Spleen (tissue), 11 donors: ENCODE results near the gene PABPC1L. TPM values are rescaled to one million over a fixed set of nuclear protein-coding genes. Genes with fewer than 3 reads are reported as not detected.

Experiments
- DNase-seq: peaks from one replicate; pipeline ENCODE4 v3.0.0-alpha.2; 2020
- H3K27ac ChIP-seq, 8 donors: fragments of 200-600 bp; sonication (generic) in 7 of 8; 1 replicate in 4 of 8; 2 replicates in 4 of 8; pipeline versions ENCODE4 v1.5.0 to v1.8.0; 2016 to 2021; ENCODE audit warnings: inconsistent platforms in 4 of 8, mild to moderate bottlenecking in 4 of 8, moderate library complexity in 1 of 8
- H3K27me3 ChIP-seq, 7 donors: fragments of 200-600 bp; sonication (generic) in 6 of 7; replicated peaks in 1 of 7; 1 replicate in 4 of 7; 2 replicates in 3 of 7; pipeline versions ENCODE4 v1.5.0 to v1.8.0; 2016 to 2021; ENCODE audit warnings: inconsistent platforms in 3 of 7, mild to moderate bottlenecking in 1 of 7
- H3K36me3 ChIP-seq, 6 donors: fragments of 200-600 bp; sonication (generic) in 5 of 6; 1 replicate in 4 of 6; 2 replicates in 2 of 6; pipeline versions ENCODE4 v1.5.0 to v1.8.0; 2016 to 2021; ENCODE audit warnings: inconsistent platforms in 2 of 6
- H3K4me1 ChIP-seq, 6 donors: fragments of 200-600 bp; sonication (generic) in 5 of 6; 1 replicate in 3 of 6; 2 replicates in 3 of 6; pipeline versions ENCODE4 v1.5.0 to v1.8.0; 2016 to 2021; ENCODE audit warnings: inconsistent platforms in 3 of 6
- H3K4me3 ChIP-seq, 8 donors: fragments of 200-600 bp; sonication (generic) in 7 of 8; 1 replicate in 4 of 8; 2 replicates in 4 of 8; pipeline versions ENCODE4 v1.5.0 to v1.8.0; 2016 to 2021; ENCODE audit warnings: inconsistent platforms in 4 of 8, mild to moderate bottlenecking in 4 of 8, moderate library complexity in 2 of 8
- H3K9me3 ChIP-seq, 8 donors: fragments of 200-600 bp; sonication (generic) in 7 of 8; 1 replicate in 4 of 8; 2 replicates in 4 of 8; pipeline versions ENCODE4 v1.5.0 to v1.8.0; 2016 to 2021; ENCODE audit warnings: inconsistent platforms in 4 of 8
- CTCF ChIP-seq, 11 experiments: fragments of 200-600 bp in 7 of 11; fragments of 450-650 bp in 4 of 11; sonication (generic) in 4 of 11; IDR thresholded peaks in 8 of 11; conservative IDR thresholded peaks in 3 of 11; 1 replicate in 7 of 11; 2 replicates in 4 of 11; pipeline versions ENCODE4 v1.4.0 to v1.8.0; 2016 to 2021; ENCODE audit warnings: antibody characterized with exemption in 11 of 11, inconsistent platforms in 4 of 11, mild to moderate bottlenecking in 1 of 11
- POLR2A ChIP-seq, 3 donors: fragments of 450-650 bp; IDR thresholded peaks; one replicate each; pipeline ENCODE4 v1.5.1; 2017; ENCODE audit warnings: antibody characterized with exemption in 3 of 3, mild to moderate bottlenecking in 1 of 3
- POLR2AphosphoS5 ChIP-seq, 3 donors: sonication (generic); formaldehyde crosslinking; IDR thresholded peaks; one replicate each; pipeline ENCODE4 v1.5.1; 2017; ENCODE audit warnings: antibody characterized with exemption in 3 of 3
- WGBS, 5 donors: extraction: QIAGEN DNeasy Blood & Tissue Kit in 3 of 5; methylation state at CpG; one replicate each; pipeline versions ENCODE4 v1.1.5 to v1.1.7; 2013 to 2018; 5-methylcytosine and 5-hydroxymethylcytosine counted together
- intact Hi-C: fragments of 100-400 bp; cut with DNase I; formaldehyde crosslinking; loops from one replicate; pipeline ENCODE4 v1.15.0; 2023; ENCODE audit warnings: low total_unique reads
- polyA plus RNA-seq, 3 donors: library from polyadenylated mRNA; stranded (reverse); fragments of 200-250 nt; gene quantifications; one replicate each; pipeline ENCODE4 v1.2.1, GENCODE V29; 2013
- total RNA-seq, 7 donors: library from RNA; depleted of rRNA in 3 of 7; stranded (reverse); fragments of >200 nt in 3 of 7; fragmentation: NEBNext Ultra II Directional in 4 of 7; extraction: Animal tissue kit (Norgen Biotek cat#: 25700) in 4 of 7; gene quantifications; one replicate each; pipeline versions ENCODE4 v1.1.0 to v1.2.1, GENCODE V29; 2016 to 2021
- donor health status: healthy with polysubstance abuse.
- donor health status: DM: no; HTN: no; CAD: no; lungs with moderate emphysema.
- donor health status: DM: no; HTN: no; CAD: no.
- donor health status: Bipolar disorder and iron deficiency.
- donor health status: healthy.
- donor health status: DM: no; HTN: no; CAD: no.
- donor health status: DM: yes; HTN: yes; CAD: no.

The PABPC1L gene
- total and polyA plus RNA-seq, 10 donors = 27.0 to 61.4 (median 33.8) TPM

- H3K27ac ChIP-seq = no peak overlapping the region
- WGBS, 5 donors = 72 to 96% (median 85%) methylated on average over 1 of the region's 1 CpG
- H3K27me3 ChIP-seq = no peaks in the 10 kb centered on the region
- H3K4me3 ChIP-seq = no peak overlapping the region
- intact Hi-C loops = loop anchor here (10.0 kb wide), 1 partner anchor 58 kb away; no protein-coding TSS in a partner anchor
- peaks cover 0 to 95% (median 85%) of the 10 kb centered on the region in 6 donors for H3K36me3 ChIP-seq
- no peak for DNase-seq
- no peaks in the 10 kb centered on the region for H3K9me3 ChIP-seq
- H3K4me1 ChIP-seq = peaks cover 0 to 45% (median 11%) of the 10 kb centered on the region in 6 donors
- TF ChIP-seq POLR2A (IDR thresholded peaks at IDR 0.05) (no peak), CTCF (IDR thresholded peaks at IDR 0.05 in 8 of 11, conservative IDR thresholded peaks at IDR 0.05 in 3 of 11) (no peak), POLR2AphosphoS5 (IDR thresholded peaks at IDR 0.05) (no peak)
Observed at GRCh38 chr20:44952731-44953130, 42.9 kb downstream of the PABPC1L start.

- intact Hi-C loops = loop anchor here (10.0 kb wide), 1 partner anchor 59 kb away; no protein-coding TSS in a partner anchor
- Histone ChIP-seq H3K27me3 (no peaks in the 10 kb centered on the region), H3K9me3 (no peaks in the 10 kb centered on the region), H3K36me3 (peaks cover 0 to 88% (median 71%) of the 10 kb centered on the region in 6 donors), H3K4me1 (peaks cover 7 to 60% (median 24%) of the 10 kb centered on the region in 6 donors), H3K4me3 (no peak overlapping the region), H3K27ac (no peak overlapping the region)
- WGBS, 5 donors = 91 to 97% (median 95%) methylated on average over 5 of the region's 5 CpGs
- DNase-seq = no peak
- TF ChIP-seq POLR2AphosphoS5 (IDR thresholded peaks at IDR 0.05) = no peak
- TF ChIP-seq CTCF (IDR thresholded peaks at IDR 0.05 in 8 of 11, conservative IDR thresholded peaks at IDR 0.05 in 3 of 11) = no peak
- TF ChIP-seq POLR2A (IDR thresholded peaks at IDR 0.05) = no peak
Observed at GRCh38 chr20:44954211-44954610, 44.4 kb downstream of the PABPC1L start.

GRCh38 chr20:44955270-44955669 is 45.4 kb downstream of the PABPC1L start:
- TF ChIP-seq POLR2AphosphoS5 (IDR thresholded peaks at IDR 0.05) (no peak), POLR2A (IDR thresholded peaks at IDR 0.05) (no peak), CTCF (IDR thresholded peaks at IDR 0.05 in 8 of 11, conservative IDR thresholded peaks at IDR 0.05 in 3 of 11) (no peak)
- 50 to 76% (median 64%) methylated on average over 4 of the region's 4 CpGs for WGBS, 5 donors
- intact Hi-C loops = loop anchor here (10.0 kb wide), 1 partner anchor 60 kb away; no protein-coding TSS in a partner anchor

GRCh38 chr20:44956410-44956809 is 46.5 kb downstream of the PABPC1L start:
- 92 to 96% (median 95%) methylated on average over 3 of the region's 3 CpGs for WGBS, 5 donors
- Histone ChIP-seq H3K36me3 (peaks cover 0 to 66% (median 49%) of the 10 kb centered on the region in 6 donors), H3K4me3 (no peak overlapping the region), H3K9me3 (no peaks in the 10 kb centered on the region), H3K4me1 (peaks cover 13 to 80% (median 39%) of the 10 kb centered on the region in 6 donors), H3K27me3 (no peaks in the 10 kb centered on the region), H3K27ac (no peak overlapping the region)
- no peak for DNase-seq
- intact Hi-C loops = loop anchor here (10.0 kb wide), 1 partner anchor 62 kb away; no protein-coding TSS in a partner anchor
- TF ChIP-seq POLR2A (IDR thresholded peaks at IDR 0.05) = no peak

More at GRCh38 chr20:44955270-44955669, 45.4 kb downstream of the PABPC1L start:
- Histone ChIP-seq H3K27ac (peak overlapping the region in 4 of 8 donors; percentile 4 to 67 (median 38)), H3K4me1 (peaks cover 11 to 68% (median 30%) of the 10 kb centered on the region in 6 donors), H3K27me3 (no peaks in the 10 kb centered on the region), H3K4me3 (no peak overlapping the region), H3K36me3 (peaks cover 0 to 77% (median 60%) of the 10 kb centered on the region in 6 donors), H3K9me3 (no peaks in the 10 kb centered on the region)
- DNase-seq = no peak
